C1 segment of cervical spinal cord (tissue), 14 donors: Measurements from ENCODE around the gene DCC.

Experiments
- DNase-seq, 14 donors: peaks; one replicate each; lab custom pipeline; 2025; lab: John Stamatoyannopoulos, UW

DCC gene

DNA sequence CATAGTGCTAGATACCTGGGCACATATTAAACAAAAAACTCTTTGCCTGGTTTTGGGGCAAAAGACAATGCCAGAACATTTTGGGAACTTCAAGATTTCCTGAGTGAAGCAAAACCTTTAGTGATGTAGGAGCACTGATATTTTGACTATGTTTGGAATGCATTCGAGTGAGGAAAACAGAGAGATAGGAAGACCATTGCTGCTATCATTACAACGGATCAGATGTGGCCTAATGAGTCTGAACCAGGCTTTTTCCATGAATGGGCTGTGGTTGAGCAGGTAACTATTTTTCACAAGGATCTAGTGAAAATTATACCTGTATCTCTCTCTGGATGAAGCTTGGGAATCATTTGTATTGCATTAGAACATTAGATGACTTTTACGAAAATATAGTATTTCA is 562.2 kb downstream of the DCC start:
- no peak for DNase-seq

DNA sequence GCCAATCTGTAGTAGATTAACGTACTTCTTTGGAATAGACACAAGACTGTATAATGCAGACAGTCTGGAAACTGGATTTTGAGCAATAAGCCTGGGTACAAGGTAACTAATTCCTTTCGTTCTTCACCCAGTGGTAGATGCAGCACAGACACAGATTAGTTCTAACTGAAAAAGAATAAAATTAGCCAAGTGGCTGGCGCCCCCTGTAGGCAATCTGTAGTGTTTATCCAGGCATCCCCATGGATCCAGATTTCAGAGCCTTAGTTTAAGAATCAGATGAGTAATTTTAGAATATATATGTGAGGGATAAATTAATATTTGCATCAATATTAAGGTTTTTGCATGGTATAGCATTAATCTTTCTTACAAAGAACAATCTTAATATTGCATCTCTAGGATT is 563.9 kb downstream of the DCC start:
- peak in 6 of 14 donors; percentile 1 to 46 (median 20) for DNase-seq

DNA sequence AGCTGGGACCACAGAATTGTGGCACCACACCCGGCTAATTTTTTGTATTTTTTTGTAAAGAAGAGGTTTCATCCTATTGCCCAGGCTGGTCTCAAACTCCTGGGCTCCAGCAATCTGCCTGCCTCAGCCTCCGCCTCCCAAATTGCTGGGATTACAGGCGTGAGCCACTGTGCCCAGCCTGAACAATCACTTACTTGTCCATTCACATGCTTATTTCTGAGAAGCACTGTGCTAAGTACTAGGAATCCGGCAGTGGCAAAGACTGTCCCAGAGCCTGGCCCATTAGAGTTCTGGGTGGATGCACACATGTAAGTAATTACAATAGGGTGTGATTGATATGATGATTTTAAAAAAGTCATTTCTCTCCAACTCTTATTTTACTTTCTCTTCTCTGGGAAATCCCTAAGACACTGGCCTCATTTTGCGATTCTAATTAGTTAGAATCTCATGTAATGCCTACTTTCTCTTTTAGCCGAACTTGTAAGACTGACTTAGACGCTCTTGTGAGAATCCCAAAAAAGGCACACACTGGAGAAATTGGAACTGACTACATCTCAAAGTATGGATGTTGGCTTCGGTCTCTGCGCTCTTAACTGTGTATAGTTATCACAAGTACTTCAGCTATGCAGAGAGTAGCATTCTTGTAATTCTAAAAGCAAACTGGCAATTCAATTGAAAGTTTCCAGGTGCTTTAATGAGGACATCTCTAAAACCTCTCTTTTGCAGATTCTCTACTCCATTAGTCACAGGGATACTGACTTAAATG is 567.7 kb downstream of the DCC start:
- peak in 3 of 14 donors; percentile 1 to 3 (median 2) for DNase-seq

DNA sequence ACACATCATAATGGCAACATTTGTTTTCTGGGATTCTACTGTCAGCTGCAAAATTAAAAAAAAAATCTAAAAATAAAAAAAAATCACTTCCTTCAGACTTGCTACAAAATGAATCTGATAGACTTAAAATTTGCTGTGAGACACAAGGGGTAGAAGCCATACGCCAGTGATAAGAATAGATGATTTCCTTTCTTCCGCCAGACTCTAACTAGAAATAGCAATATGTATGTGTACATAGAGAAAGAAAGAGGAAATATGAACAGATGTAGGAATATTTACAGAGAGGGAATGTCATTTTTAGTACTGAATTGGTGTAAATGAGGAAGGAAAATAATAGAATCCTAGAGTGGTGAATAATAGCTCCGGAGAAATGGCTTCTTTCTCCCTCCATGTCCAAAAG is 574.2 kb downstream of the DCC start:
- DNase-seq: no peak

DNA sequence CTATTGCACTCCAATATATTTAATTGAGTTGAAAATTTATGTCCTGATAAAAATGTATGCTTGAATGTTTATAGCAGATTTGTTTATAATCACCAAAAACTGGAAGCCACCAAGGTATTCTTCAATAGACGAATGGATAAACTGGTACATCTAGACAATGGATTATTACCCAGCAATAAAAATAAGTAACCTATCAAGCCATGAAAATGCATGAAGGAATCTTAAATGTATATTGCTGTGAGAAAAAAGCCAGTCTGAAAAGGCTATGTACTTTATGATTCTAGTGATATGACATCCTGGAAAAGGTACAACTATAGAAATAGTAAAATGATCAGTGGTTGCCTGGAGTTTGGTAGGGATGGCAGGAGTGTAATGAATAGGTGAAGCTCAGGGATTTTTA is 580.7 kb downstream of the DCC start:
- DNase-seq: no peak

DNA sequence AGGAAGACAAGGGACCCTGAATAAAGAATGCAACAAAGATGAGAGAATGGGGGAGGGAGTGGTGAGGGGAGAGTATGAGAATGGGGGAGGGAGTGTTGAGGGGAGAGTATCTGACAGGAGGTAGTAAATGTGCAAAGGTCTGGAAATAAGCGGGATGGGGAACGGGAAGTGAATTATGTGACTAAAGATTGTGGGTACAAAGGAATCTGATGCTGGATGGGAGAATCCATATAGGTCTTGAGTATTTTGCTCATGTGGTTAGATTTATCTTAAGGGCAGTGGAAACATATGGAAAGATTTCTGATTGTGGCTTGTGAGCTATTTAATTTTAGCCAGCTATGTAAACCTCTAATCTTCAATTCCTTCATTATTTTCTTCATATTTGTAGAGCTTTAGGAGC is 593.4 kb downstream of the DCC start:
- no peak for DNase-seq

DNA sequence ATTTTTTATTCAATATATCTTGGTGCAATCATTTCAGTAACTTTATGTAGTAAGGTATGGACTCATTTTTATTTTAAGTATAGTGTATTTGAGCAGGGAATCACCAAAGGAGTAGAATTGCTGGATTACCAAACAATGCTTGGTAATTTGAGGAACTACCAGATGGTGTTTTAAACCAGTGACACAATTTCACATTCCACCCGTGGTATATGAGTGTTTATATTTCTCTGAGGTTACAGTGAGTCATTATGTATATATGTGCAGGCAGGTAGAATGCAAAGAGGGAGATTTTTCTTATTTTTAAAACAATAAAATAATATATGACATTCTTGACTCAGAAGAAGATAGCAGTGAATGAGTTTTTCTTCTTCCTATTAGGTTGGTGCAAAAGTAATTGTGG is 596.9 kb downstream of the DCC start:
- no peak for DNase-seq

DNA sequence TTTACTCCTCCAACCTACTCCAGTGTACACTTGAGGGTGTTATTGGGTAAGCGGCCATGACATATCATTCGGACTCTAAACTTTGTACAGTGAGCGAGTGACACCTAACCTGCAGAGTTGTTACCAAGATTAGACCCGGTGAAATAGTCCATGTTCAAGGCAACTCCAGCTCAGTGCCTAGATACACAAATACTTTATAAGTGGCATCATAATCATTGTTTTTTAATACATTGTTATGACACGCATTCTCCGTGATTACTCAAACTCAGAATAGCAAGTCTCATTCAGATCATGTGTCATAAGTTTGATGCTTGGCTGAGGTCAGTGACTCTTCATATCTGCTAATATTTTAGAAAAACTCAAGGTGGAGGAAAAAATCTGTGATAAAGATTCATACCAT is 597.8 kb downstream of the DCC start:
- DNase-seq: no peak

DNA sequence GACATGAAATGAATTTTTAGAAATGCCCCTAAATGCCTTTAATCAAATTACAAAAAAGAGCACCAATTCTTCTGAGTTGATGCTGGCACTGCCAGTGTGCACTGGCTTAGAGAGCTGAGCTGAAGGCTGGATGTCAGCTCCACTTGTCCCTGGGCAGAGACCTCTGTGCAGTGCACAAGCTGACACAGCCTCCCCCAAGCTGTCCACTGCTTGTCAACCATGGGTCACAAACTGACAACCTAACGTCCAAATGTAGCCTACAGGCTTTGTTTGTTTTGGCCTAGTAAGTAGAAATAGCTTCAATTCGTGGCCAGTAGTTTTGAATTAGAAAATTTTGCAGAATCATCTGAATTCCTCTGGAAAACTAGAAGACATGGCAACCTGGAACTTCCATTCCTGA is 605.6 kb downstream of the DCC start:
- DNase-seq: no peak

DNA sequence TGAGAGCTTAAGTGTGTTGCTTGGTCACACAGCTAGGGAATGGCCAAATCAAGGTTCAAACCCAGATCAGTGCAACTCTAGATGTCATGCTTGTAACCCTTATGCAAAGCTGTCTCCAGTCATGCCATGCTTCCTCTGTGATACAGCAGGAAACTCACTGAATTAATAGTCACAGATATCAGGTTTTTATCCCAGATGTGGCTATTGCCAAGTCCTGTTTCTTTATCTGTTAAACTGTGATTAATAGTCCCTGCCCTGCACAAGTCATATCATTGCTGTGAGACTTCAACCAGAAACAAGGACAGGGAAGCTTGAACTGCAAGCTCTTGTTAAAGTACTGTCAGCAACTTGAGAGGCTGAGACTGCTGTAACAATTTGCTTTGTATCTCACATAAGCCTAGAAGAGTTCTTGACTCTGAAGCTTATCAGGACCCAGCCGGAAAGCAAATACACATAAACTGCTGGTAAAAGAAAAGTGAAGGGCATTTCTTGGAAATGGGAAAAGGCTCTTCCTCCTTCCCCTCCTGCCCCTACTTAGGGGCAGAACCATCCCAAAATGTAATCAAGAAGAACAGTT is 609.0 kb downstream of the DCC start:
- no peak for DNase-seq

DNA sequence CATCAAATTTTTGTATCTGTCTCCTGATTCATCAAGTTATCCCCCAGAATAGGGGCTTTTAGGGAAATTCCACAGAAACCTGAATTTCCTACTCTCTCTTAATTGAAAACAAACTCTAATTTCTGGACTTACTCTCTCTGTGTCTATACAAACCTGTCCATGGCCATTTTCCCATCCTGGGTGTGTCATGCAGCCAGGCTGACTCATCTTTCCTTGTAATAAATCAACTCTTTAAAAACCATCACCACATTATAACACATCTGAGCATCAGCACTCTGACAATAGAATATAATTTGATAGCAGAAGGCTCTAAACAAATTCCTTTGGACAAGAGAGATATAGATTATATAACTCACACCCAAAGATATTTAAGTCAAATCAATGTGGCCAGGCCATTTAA is 610.2 kb downstream of the DCC start:
- no peak for DNase-seq

DNA sequence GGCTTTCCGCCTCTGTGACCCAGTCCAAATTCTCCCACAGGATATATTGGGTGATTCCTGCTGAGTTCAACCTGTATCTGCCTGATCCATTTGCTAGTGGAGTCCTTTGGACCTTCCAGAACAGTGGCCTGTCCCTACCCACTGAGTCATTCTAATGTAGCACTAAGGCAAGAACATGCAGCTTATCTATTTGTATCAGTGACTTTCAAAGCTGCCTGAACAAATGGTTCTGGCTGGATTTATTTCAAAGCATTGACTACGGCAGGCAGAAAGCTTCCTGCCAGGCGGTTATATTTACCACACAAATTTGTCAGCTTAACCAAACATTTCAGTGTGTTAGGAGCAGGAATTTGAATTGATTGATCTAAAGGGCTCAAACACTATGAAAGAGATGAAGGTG is 613.4 kb downstream of the DCC start:
- DNase-seq: no peak

DNA sequence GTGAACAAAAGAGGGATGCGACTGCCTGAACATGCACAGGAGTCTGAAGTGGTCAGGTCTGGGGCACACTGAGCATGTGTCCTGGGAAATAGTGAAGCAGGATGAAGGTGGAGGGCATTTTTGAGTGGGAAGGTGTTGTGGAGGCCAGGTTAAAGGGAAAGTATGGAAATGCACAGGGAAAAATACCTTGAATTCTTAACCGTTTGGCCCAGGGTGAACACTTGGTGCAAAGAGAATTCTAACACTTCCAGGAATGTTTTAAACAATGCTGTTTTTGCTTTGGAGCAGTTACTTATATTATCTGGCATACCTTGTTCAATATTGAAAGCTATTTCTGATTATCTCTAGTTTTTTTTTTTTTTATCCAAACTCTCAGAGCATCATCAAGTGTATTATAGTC is 623.5 kb downstream of the DCC start:
- no peak for DNase-seq

DNA sequence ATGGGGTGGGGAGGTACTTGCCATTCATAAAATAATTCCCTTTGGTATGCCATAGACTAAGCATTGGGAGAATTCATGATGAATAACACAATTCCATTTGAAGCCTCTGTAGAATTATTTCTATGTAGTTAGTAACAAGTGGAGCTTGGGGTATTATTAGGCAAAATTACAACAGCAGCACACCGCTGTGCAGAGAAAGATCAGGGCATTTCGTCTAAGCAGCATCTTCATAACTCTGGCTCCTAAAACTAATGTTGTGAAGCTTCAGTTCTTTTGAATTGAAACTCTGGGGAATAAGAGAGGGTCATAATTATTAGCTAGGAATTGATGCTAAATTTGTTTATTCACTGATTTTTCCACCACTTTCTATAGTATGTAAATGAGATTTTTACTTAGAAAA is 630.7 kb downstream of the DCC start:
- DNase-seq: no peak

DNA sequence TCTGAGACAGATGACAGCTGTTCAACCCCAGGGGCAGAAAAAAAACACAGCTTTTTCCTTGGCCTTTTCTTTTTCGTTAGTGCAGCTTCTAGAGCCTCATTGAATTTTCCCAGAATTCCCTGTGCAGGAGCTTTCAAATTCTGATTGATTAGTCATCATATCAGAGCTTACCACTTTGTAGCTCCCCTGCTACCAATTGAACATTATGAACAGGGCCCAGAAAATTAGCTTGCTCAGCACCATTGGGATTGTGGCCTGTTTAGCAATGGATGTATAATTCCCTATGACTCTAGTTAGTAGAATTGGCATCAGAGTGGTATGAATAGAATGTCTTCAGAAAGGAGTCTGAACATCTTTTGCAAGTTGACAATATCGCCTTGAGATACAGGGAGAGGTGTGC is 631.1 kb downstream of the DCC start:
- DNase-seq: no peak

DNA sequence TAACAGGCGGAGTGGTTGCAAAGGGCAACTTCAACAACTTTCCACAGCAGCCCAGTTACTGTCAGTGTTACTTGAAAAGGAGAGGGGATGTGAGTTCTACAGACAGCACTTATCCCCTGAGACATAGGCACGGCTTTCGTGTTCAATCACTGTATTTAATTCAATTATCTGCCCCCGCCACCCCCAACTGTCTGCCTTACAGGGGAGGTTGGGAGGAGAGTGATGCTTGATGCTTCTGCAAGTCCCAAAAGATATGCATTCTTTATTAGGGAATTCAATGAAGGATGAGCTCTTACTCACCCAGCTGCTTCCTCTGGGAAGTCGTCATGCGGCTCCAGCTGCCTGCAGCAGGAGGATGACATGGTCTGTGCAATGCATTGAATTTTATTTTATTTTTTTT is 639.9 kb downstream of the DCC start:
- no peak for DNase-seq

DNA sequence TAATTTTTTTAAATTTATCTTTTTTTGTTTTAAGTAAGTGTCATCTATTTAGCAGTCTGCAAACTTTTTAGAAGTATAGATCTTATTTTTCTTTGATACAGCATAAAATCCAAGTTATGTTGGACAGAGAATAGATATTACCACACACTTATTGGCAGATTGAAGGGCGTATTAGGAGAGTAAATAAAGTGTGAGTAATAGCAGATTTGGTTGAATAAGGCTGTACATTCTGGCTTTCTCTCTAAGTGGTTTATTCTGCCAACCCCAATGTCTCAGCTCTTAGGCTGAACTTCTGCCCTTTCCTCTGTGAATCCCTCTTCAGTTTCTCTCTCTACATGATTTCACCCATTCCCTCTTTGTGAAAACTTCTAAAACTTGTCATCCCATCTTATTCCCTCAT is 651.2 kb downstream of the DCC start:
- DNase-seq: no peak

DNA sequence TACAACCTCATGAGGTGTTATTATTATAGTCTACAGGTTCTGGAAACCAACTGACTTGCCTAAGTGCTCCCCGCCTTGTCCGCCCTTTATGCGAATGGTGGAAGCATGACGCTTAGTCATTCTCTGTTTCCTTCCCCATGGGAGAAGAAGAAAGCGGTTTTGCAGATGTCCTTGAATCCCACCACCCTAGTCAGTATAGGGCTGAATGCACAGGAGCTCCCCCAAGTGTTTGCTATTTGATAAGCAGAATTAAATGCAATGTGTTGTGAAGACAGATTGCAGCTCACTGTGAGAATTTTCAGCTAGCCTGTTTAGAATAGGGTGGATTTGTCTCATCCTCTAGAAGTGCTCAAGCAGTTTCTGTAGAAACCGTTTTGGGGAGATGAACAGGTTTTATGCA is 652.0 kb downstream of the DCC start:
- DNase-seq: no peak

DNA sequence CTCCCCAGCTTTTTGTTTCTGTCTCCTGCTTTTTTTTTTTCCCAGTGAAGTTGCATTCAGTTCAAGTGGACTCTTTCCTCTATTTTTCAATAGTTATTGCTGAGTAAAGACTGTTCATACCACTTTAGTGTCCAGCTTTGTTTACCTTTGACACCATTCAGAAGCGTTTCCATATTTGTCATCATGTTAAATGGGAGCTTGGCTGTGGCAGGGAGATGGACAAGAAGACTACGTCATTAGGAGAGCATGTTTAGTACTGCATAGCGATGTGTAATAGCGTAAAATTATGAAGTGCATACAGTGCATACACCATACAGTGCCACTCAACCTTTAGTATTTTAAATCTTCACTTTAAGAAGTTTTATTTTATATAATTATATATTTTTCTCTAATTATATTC is 655.9 kb downstream of the DCC start:
- no peak for DNase-seq

DNA sequence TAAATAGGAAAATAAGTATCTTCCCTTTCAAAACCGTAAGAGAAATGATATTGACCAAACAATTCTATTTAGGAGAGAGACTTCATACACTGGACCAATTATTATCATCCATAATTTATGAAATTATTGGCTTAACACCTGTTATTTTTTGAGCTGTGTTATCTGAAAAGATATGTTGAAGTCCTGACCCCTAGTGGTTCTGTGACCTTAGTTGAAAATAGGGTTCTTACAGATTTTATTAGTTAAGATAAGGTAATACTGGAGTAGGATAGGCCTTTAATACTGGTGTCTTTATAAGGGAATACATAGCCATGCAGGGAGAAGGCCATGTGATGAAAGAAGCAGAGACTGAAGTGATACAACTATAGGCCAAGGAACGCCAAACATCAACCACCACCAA is 659.6 kb downstream of the DCC start:
- no peak for DNase-seq

DNA sequence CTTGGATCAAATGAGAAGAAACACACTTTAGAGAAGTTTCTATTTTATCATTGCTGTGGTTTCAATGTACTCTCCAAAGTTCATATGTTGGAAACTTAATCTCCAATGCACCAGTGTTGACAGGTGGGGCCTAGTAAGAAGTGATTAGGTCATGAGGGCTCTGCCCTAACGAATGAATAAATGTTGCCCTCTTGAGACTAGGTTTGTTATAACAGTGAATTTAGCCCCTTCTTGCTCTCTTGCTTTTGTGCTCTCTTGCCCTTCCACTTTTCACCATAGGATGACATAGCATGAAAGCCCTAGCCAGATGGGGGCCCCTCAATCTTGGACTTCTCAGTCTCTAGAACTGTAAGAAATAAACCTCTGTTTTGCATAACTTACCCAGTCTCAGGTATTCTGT is 664.8 kb downstream of the DCC start:
- DNase-seq: no peak

DNA sequence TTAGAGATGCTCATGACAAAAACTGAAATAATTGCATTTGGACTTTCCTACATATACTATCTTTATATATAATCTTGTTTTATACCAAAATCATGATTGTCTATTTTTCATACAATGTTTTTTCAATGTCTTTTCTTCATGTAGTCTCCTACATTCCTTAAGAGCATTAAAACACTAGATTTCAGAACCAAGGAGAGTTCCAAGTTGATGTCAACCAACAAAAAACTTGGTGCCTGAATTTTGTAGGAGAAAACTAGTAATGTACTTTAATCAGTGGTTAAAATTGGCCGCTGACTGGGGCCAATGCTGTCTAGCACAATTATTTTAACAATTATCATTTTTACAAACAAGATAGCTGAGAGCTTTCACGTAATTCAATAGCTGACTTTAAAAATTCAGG is 678.8 kb downstream of the DCC start:
- no peak for DNase-seq

DNA sequence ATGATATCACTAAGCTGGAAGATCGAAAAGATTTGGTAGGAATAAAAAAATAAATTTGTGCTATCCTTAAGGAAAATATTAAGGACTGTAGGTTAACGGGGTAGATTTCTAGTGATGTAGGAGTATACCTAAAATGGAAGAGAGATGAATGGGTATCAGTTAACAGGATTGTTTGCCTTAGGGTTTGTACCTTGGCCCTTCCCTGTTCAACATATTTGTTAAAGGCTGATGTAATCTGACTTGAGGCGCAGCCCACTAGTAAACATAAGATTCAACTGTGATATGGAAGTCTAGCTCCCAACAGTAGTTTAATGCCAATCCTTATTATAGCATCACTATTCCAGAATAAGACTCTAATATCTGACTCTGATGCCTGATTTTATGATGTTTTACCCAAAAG is 685.2 kb downstream of the DCC start:
- no peak for DNase-seq

DNA sequence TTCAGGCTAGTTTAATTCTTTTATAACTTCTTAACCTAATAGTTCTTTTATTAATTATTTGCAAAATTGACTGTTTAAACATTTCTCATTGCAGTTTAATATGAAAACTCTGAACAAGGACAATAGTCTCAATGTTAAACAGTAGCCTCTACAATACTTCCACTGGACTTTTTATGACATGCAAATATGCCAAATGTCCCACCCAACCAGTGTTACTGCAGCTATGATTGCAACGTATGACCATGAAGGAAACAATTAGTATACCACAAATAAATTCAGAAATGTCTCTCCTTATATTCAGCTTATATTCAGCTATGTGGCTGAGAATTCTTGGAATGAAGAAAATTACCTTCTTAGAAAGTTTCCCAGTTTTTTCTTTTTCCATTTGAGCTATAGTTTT is 688.6 kb downstream of the DCC start:
- no peak for DNase-seq
